GM12878 (cell line): ENCODE measurements around the gene PNRC1. TPM values are rescaled to one million over a fixed set of nuclear protein-coding genes. Genes with fewer than 3 reads are reported as not detected.

Source experiments
- ATAC-seq: fragments of 200-7000 bp; cut with Tn5 transposase; 3 replicates; pipeline ENCODE4 v1.9.1; 2020; ENCODE audit warnings: mild to moderate bottlenecking, moderate library complexity
- BruUV-seq: library from RNA; stranded (reverse); fragments of 400-500 nt; replicated peaks from 2 replicates; lab custom pipeline; 2021; lab: Mats Ljungman, UMichigan
- CTCF ChIA-PET: fragments of 300-600 bp; sonication (Branson Sonifier 250); formaldehyde crosslinking; extraction: SDS; loops from one replicate; lab custom pipeline; 2021; ENCODE audit warnings: inconsistent platforms; lab: Yijun Ruan, JAX
- POLR2A ChIA-PET: fragments of 350-600 bp; formaldehyde crosslinking; extraction: SDS; loops from one replicate; lab custom pipeline; 2021; ENCODE audit warnings: inconsistent platforms; lab: Charles Lee
- RAD21 ChIA-PET: fragments of 300-600 bp; sonication (Branson Sonifier 250); formaldehyde crosslinking; loops from one replicate; lab custom pipeline; 2023; ENCODE audit warnings: antibody characterized with exemption; ENCODE audit not compliant: unreplicated experiment; lab: Charles Lee
- SMC1A ChIA-PET: fragments of 300-600 bp; sonication (Branson Sonifier 250); formaldehyde crosslinking; loops from one replicate; lab custom pipeline; 2023; ENCODE audit not compliant: unreplicated experiment, uncharacterized antibody; lab: Charles Lee
- DNase-seq: peaks from one replicate; pipeline ENCODE4 v3.0.0-alpha.2; 2011; ENCODE audit warnings: low read depth, low spot score
- FAIRE-seq: peaks from 3 replicates; lab custom pipeline; 2011; peaks lifted over from hg19 to GRCh38; lab: Jason Lieb, UNC
- H2AFZ ChIP-seq: 2 replicates; pipeline ENCODE4 v1.6.0; 2011; ENCODE audit warnings: low read depth, low read length, control low read depth; ENCODE audit not compliant: control insufficient read depth
- H3K27ac ChIP-seq: 2 replicates; pipeline ENCODE4 v1.5.1; 2011; ENCODE audit warnings: control low read depth; ENCODE audit not compliant: control insufficient read depth, insufficient read depth
- H3K27me3 ChIP-seq, 2 experiments: replicated peaks in 1 of 2; 2 replicates each; pipeline versions ENCODE4 v1.6.0 to v1.6.1; 2011; ENCODE audit warnings: low read length in 1 of 2; ENCODE audit not compliant: control insufficient read depth in 2 of 2, insufficient read depth in 2 of 2
- H3K36me3 ChIP-seq, 2 experiments: 2 replicates each; pipeline ENCODE4 v1.5.1; 2011; ENCODE audit warnings: low read length in 1 of 2; ENCODE audit not compliant: control insufficient read depth in 2 of 2, insufficient read depth in 2 of 2
- H3K4me1 ChIP-seq: 2 replicates; pipeline ENCODE4 v1.6.1; 2011; ENCODE audit warnings: mild to moderate bottlenecking, low read length, moderate library complexity, mixed read lengths; ENCODE audit not compliant: control insufficient read depth, insufficient read depth
- H3K4me2 ChIP-seq: 2 replicates; pipeline ENCODE4 v1.6.0; 2011; ENCODE audit warnings: control low read depth; ENCODE audit not compliant: control insufficient read depth, insufficient read depth
- H3K4me3 ChIP-seq: fragments of 200-600 bp; sonication (generic); 2 replicates; pipeline ENCODE4 v1.5.1; 2016
- H3K79me2 ChIP-seq: 2 replicates; pipeline ENCODE4 v1.6.0; 2011; ENCODE audit warnings: low read length; ENCODE audit not compliant: control insufficient read depth, insufficient read depth
- H3K9ac ChIP-seq: 2 replicates; pipeline ENCODE4 v1.8.0; 2011; ENCODE audit warnings: low read length, control low read depth, mixed read lengths; ENCODE audit not compliant: control insufficient read depth, insufficient read depth
- H3K9me3 ChIP-seq: replicated peaks from 3 replicates; pipeline ENCODE4 v1.5.1; 2011; ENCODE audit warnings: mild to moderate bottlenecking, low read length; ENCODE audit not compliant: control insufficient read depth, insufficient read depth
- H4K20me1 ChIP-seq: 2 replicates; pipeline ENCODE4 v1.6.0; 2011; ENCODE audit not compliant: control insufficient read depth, insufficient read depth
- IKZF1 ChIP-seq: fragments of 450-650 bp; conservative IDR thresholded peaks from 2 replicates; pipeline ENCODE4 v1.6.1; 2017; ENCODE audit warnings: antibody characterized with exemption, mild to moderate bottlenecking
- NKRF ChIP-seq: fragments of 450-650 bp; conservative IDR thresholded peaks from 2 replicates; pipeline ENCODE4 v1.6.1; 2017; ENCODE audit warnings: mild to moderate bottlenecking, moderate library complexity
- NR2F1 ChIP-seq: fragments of 450-650 bp; conservative IDR thresholded peaks from 2 replicates; pipeline ENCODE4 v1.6.1; 2017; ENCODE audit warnings: mild to moderate bottlenecking
- POLR2A ChIP-seq: IDR thresholded peaks from 2 replicates; pipeline ENCODE4 v1.6.1; 2011; ENCODE audit warnings: low read depth, mild to moderate bottlenecking, low read length
- RB1 ChIP-seq: fragments of 450-650 bp; formaldehyde crosslinking; IDR thresholded peaks from 2 replicates; pipeline ENCODE4 v1.6.1; 2017; ENCODE audit warnings: mild to moderate bottlenecking, borderline replicate concordance
- SMAD1 ChIP-seq: fragments of 450-650 bp; IDR thresholded peaks from 2 replicates; pipeline ENCODE4 v1.6.1; 2018; ENCODE audit warnings: mild to moderate bottlenecking, low read depth; ENCODE audit not compliant: partially characterized antibody
- SMARCA5 ChIP-seq: fragments of 450-650 bp; IDR thresholded peaks from 2 replicates; pipeline ENCODE4 v1.6.1; 2017; ENCODE audit warnings: mild to moderate bottlenecking
- ZNF207 ChIP-seq: fragments of 450-650 bp; IDR thresholded peaks from 2 replicates; pipeline ENCODE4 v1.6.1; 2014; ENCODE audit warnings: antibody characterized with exemption, mild to moderate bottlenecking, borderline replicate concordance
- ZSCAN29 ChIP-seq: fragments of 450-650 bp; IDR thresholded peaks from 2 replicates; pipeline ENCODE4 v1.6.1; 2017; ENCODE audit warnings: mild to moderate bottlenecking, moderate library complexity
- WGBS: methylation state at CpG from one replicate; pipeline ENCODE4 v1.1.6; 2016; ENCODE audit warnings: low lambda C conversion rate; ENCODE audit not compliant: insufficient replicate concordance, insufficient coverage; ENCODE audit errors: missing lambda C conversion rate; 5-methylcytosine and 5-hydroxymethylcytosine counted together
- in situ Hi-C: fragments of 300-500 bp; cut with MboI; formaldehyde crosslinking; loops from 9 replicates; pipeline ENCODE4 v1.14.3; 2018; ENCODE audit warnings: mixed read lengths
- intact Hi-C: fragments of 100-400 bp; cut with micrococcal nuclease; formaldehyde crosslinking; loops from one replicate; pipeline ENCODE4 v1.14.2; 2022; ENCODE audit not compliant: unreplicated experiment
- polyA plus RNA-seq, 11 experiments: library from polyadenylated mRNA; depleted of rRNA in 4 of 11; unstranded in 6 of 11; stranded (reverse) in 5 of 11; fragments of >200 nt; fragmentation: Nextera tagmentation in 4 of 11; fragmentation: Illumina TruSeq in 1 of 11; extraction: Ambion mirVana in 4 of 11; extraction: Trizol in 1 of 11; gene quantifications; 1 replicate in 1 of 11; 2 replicates in 10 of 11; pipeline versions ENCODE4 v1.2.1 to v1.2.3, GENCODE V29; 2011 to 2016; ENCODE audit warnings: inconsistent platforms in 2 of 11, missing spikeins in 2 of 11, low read depth in 1 of 11
- total RNA-seq, 4 experiments: library from RNA; depleted of rRNA in 3 of 4; stranded (reverse); fragments of >200 nt in 3 of 4; fragmentation: Illumina TruSeq in 1 of 4; extraction: Trizol in 1 of 4; gene quantifications; 2 replicates each; pipeline versions ENCODE4 v1.2.1 to v1.2.3, GENCODE V29; 2013 to 2021

Gene PNRC1
- total and polyA plus RNA-seq, 10 of the 15 experiments (the other 5 are each of a cell fraction or from before 2014, with no cell fraction given), result 7.6 to 66.0 (median 33.1) TPM

GRCh38 chr6:89081129-89081422 lies 525 bp downstream of the PNRC1 start:
- intact Hi-C loops, result loop anchor here (1.0 to 2.0 kb wide), 2 partner anchors 65 to 276 kb away; partner anchors contain the start of gene PM20D2
- Histone ChIP-seq H3K4me3 (peak overlapping the region; percentile 93), H3K4me1 (no peaks in the 10 kb centered on the region), H3K4me2 (no peak overlapping the region), H3K9ac (peak overlapping the region; percentile 99), H3K27me3 (no peaks in the 10 kb centered on the region), H3K27ac (peak overlapping the region; percentile 99), H3K9me3 (no peaks in the 10 kb centered on the region), H2AFZ (no peak overlapping the region), H3K36me3 (peaks cover 3 to 16% of the 10 kb centered on the region in 2 experiments), H3K79me2 (peaks cover 46% of the 10 kb centered on the region), H4K20me1 (peaks cover 3% of the 10 kb centered on the region; the same call in 1 of the 2 replicates)
- ChIA-PET RAD21 (interaction anchor here (0.6 to 2.7 kb wide), 5 partner anchors 10 to 175 kb away, joined by 3 to 26 read pairs (median 3); partner anchors contain the start of gene PM20D2), CTCF (interaction anchor here (0.8 to 1.5 kb wide), 4 partner anchors 12 to 292 kb away, joined by 3 to 4 read pairs (median 3); no protein-coding TSS in a partner anchor), POLR2A (interaction anchor here (0.7 to 4.9 kb wide), 18 partner anchors 9 to 916 kb away, joined by 3 to 71 read pairs (median 4); partner anchors contain the start of genes LYRM2, PM20D2, RNGTT and UBE2J1), SMC1A (interaction anchor here (1.1 to 3.8 kb wide), 7 partner anchors 18 to 291 kb away, joined by 4 to 37 read pairs (median 13); partner anchors contain the start of gene PM20D2)
- peak; percentile 43 for ATAC-seq
- under 1% methylated on average over 31 of the region's 36 CpGs for WGBS
- DNase-seq, result no peak
- no TSS peak for BruUV-seq
- no peak for TF ChIP-seq SMAD1
- TF ChIP-seq ZNF207, result peak; percentile 19; the same call in 1 of the 2 replicates
- peak; percentile 31; the same call in 1 of the 2 replicates for TF ChIP-seq SMARCA5
- TF ChIP-seq NR2F1, result 0 out of 2 replicates have a peak, but pooled peaks have one; percentile 6
- TF ChIP-seq NKRF, result no peak; the same call in 1 of the 2 replicates
- no peak for TF ChIP-seq RB1
- TF ChIP-seq IKZF1, result 0 out of 2 replicates have a peak, but pooled peaks have one; percentile 12
- peak; percentile 71; the same call in 1 of the 2 replicates for TF ChIP-seq POLR2A
- 0 out of 2 replicates have a peak, but pooled peaks have one; percentile 41 for TF ChIP-seq ZSCAN29
- no peak for FAIRE-seq
- in situ Hi-C loops, result no loop called here
